Uterus (tissue), 4 donors: Measurements from ENCODE around the gene STX17. TPM values are rescaled to one million over a fixed set of nuclear protein-coding genes. Genes with fewer than 3 reads are reported as not detected.
"Not testable (repeated sequence)": the region's sequence is repeated elsewhere in the genome, so short reads cannot be mapped to it uniquely, and the experiment has no call there.

Source experiments
- DNase-seq, 2 donors: peaks; one replicate each; pipeline ENCODE4 v3.0.0-alpha.2; 2019 to 2020
- H3K27ac ChIP-seq, 2 donors: fragments of 200-600 bp; sonication (generic); 1 replicate in 1 of 2; 2 replicates in 1 of 2; pipeline ENCODE4 v1.5.1; 2016 to 2018
- H3K27me3 ChIP-seq, 2 donors: fragments of 200-600 bp; sonication (generic); one replicate each; pipeline ENCODE4 v1.5.1; 2018 to 2019; ENCODE audit warnings: control low read depth in 1 of 2
- H3K36me3 ChIP-seq, 2 donors: fragments of 200-600 bp; sonication (generic); one replicate each; pipeline ENCODE4 v1.5.1; 2019; ENCODE audit warnings: control low read depth in 1 of 2
- H3K4me1 ChIP-seq, 2 donors: fragments of 200-600 bp; sonication (generic); one replicate each; pipeline ENCODE4 v1.5.1; 2018 to 2019; ENCODE audit warnings: control low read depth in 1 of 2
- H3K4me3 ChIP-seq, 2 donors: fragments of 200-600 bp; sonication (generic); 1 replicate in 1 of 2; 2 replicates in 1 of 2; pipeline ENCODE4 v1.5.1; 2018 to 2019; ENCODE audit warnings: mild to moderate bottlenecking in 1 of 2
- H3K9me3 ChIP-seq, 2 donors: fragments of 200-600 bp; sonication (generic); one replicate each; pipeline ENCODE4 v1.5.1; 2019; ENCODE audit warnings: control low read depth in 1 of 2
- POLR2A ChIP-seq, 2 donors: fragments of 450-650 bp; IDR thresholded peaks; one replicate each; pipeline ENCODE4 v1.6.1; 2016; ENCODE audit warnings: antibody characterized with exemption in 2 of 2, mild to moderate bottlenecking in 1 of 2, moderate library complexity in 1 of 2
- intact Hi-C: fragments of 100-400 bp; cut with DNase I; formaldehyde crosslinking; loops from one replicate; pipeline ENCODE4 v1.15.1; 2023; ENCODE audit warnings: low total_unique reads
- total RNA-seq, 4 donors: library from RNA; depleted of rRNA in 3 of 4; stranded (reverse); fragments of >200 nt in 3 of 4; gene quantifications; one replicate each; pipeline versions ENCODE4 v1.1.0 to v1.2.4, GENCODE V29; 2014 to 2023
- TF ChIP-seq, protein P1 (sequence below), 4 experiments: fragments of 200-600 bp in 2 of 4; fragments of 450-650 bp in 2 of 4; sonication (generic) in 2 of 4; IDR thresholded peaks; one replicate each; pipeline ENCODE4 v1.5.1; 2016 to 2019; ENCODE audit warnings: antibody characterized with exemption in 4 of 4, mild to moderate bottlenecking in 2 of 4, moderate library complexity in 1 of 4
- donor health status: DM: yes; HTN: yes; CAD: no.

STX17 gene
- total RNA-seq, 4 donors from 2014 or later, result 15.0 to 66.4 (median 32.6) TPM

- no peaks in the 10 kb centered on the region for H3K36me3 ChIP-seq
- TF ChIP-seq, protein P1, sequence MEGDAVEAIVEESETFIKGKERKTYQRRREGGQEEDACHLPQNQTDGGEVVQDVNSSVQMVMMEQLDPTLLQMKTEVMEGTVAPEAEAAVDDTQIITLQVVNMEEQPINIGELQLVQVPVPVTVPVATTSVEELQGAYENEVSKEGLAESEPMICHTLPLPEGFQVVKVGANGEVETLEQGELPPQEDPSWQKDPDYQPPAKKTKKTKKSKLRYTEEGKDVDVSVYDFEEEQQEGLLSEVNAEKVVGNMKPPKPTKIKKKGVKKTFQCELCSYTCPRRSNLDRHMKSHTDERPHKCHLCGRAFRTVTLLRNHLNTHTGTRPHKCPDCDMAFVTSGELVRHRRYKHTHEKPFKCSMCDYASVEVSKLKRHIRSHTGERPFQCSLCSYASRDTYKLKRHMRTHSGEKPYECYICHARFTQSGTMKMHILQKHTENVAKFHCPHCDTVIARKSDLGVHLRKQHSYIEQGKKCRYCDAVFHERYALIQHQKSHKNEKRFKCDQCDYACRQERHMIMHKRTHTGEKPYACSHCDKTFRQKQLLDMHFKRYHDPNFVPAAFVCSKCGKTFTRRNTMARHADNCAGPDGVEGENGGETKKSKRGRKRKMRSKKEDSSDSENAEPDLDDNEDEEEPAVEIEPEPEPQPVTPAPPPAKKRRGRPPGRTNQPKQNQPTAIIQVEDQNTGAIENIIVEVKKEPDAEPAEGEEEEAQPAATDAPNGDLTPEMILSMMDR (IDR thresholded peaks at IDR 0.05), result no peak
- TF ChIP-seq POLR2A (IDR thresholded peaks at IDR 0.05), result no peak
- no peak overlapping the region for H3K27ac ChIP-seq
- no peak overlapping the region for H3K4me3 ChIP-seq
- H3K9me3 ChIP-seq, result no peaks in the 10 kb centered on the region
- no peaks in the 10 kb centered on the region for H3K27me3 ChIP-seq
- DNase-seq, result no peak
- H3K4me1 ChIP-seq, result no peaks in the 10 kb centered on the region
- intact Hi-C loops, result no loop called here
Observed at GRCh38 chr9:99980598-99980997, 74.1 kb downstream of the STX17 start.

DNA sequence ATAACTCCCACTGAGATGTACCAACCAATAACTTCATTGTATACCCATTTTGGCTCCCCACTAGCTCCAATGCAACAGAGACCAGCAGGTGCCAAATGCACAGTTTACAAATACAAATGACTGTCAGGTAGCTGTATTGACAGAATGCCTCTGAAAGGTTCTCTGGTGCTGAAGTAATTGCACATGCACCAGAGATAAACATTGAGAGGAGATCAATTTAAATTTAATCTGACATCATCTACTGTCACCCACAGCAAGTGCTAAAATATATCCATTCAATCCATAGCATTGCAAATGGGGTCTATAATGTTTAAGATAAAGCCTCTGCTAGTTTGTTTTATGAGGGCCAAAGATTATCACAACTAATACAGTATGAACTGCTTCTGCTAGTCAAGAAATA, 80.2 kb downstream of the STX17 start:
- no peak overlapping the region for H3K4me3 ChIP-seq
- DNase-seq, result no peak
- no peaks in the 10 kb centered on the region for H3K4me1 ChIP-seq
- H3K36me3 ChIP-seq, result no peaks in the 10 kb centered on the region
- no peak for TF ChIP-seq POLR2A (IDR thresholded peaks at IDR 0.05)
- TF ChIP-seq, protein P1 (IDR thresholded peaks at IDR 0.05), result no peak
- H3K27me3 ChIP-seq, result no peaks in the 10 kb centered on the region
- intact Hi-C loops, result no loop called here
- H3K9me3 ChIP-seq, result no peaks in the 10 kb centered on the region
- H3K27ac ChIP-seq, result no peak overlapping the region

DNA sequence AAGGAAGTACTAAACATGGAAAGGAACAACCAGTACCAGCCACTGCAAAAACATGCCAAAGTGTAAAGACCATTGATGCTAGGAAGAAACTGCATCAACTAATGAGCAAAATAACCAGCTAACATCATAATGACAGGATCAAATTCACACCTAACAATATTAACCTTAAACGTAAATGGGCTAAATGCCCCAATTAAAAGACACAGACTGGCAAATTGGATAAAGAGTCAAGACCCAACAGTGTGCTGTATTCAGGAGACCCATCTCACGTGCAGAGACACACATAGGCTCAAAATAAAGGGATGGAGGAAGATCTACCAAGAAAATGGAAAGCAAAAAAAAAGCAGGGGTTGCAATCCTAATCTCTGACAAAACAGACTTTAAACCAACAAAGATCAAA, 84.1 kb downstream of the STX17 start:
- H3K9me3 ChIP-seq, intact Hi-C loops, DNase-seq, H3K27me3 ChIP-seq, H3K36me3 ChIP-seq, H3K27ac ChIP-seq, H3K4me1 ChIP-seq, H3K4me3 ChIP-seq: not testable (repeated sequence)

- no peaks in the 10 kb centered on the region for H3K9me3 ChIP-seq
- no peak for DNase-seq
- no peaks in the 10 kb centered on the region for H3K27me3 ChIP-seq
- H3K36me3 ChIP-seq, result no peaks in the 10 kb centered on the region
- H3K27ac ChIP-seq, result no peak overlapping the region
- H3K4me1 ChIP-seq, result no peaks in the 10 kb centered on the region
- H3K4me3 ChIP-seq, result no peak overlapping the region
- intact Hi-C loops, result no loop called here
- TF ChIP-seq, protein P1 (IDR thresholded peaks at IDR 0.05), result no peak
- no peak for TF ChIP-seq POLR2A (IDR thresholded peaks at IDR 0.05)
Observed at GRCh38 chr9:99998266-99998665, 91.8 kb downstream of the STX17 start.

DNA sequence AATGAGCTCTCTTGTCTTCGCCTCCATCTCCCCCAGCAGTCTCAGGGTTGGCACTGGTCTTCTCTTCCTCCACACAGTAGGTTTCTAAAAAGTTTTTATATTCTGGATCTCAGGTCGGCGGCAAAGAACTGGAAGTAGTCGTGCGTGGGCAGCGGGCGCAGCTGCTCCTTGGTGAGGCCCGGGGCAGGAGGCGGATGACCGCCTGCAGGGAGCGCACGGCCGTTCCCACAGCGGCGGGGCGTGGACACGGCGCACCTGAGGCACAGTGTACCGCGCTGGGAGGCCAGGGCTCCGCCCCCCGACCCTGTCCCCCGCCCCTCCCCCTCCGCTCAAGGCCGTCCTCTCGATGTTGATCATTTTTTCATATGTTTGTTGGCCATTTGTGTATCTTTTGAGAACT, 92.4 kb downstream of the STX17 start:
- intact Hi-C loops, result no loop called here
- Histone ChIP-seq H3K9me3 (no peaks in the 10 kb centered on the region), H3K27me3 (no peaks in the 10 kb centered on the region), H3K4me3 (no peak overlapping the region), H3K4me1 (no peaks in the 10 kb centered on the region), H3K36me3 (no peaks in the 10 kb centered on the region), H3K27ac (no peak overlapping the region)
- DNase-seq, result no peak
- TF ChIP-seq, protein P1 (IDR thresholded peaks at IDR 0.05), result no peak
- TF ChIP-seq POLR2A (IDR thresholded peaks at IDR 0.05), result no peak

DNA sequence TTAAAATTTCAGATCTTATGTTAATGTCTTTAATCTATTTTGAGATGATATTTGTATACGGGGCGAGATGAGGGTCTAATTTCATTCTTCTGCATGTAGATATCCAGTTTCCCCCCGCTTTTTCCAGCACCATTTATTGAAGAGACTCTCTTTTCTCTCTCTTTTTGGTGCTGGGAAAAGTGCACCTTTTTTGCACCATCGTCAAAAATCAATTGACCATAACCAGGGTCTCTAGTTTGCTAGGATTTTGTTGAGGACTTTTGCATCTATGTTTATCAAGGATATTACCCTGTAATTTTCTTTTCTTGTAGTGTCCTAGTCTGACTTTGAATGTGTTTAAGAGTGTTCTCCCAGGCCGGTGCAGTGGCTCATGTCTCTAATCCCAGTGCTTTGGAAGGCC, 93.3 kb downstream of the STX17 start:
- no peak for DNase-seq
- Histone ChIP-seq H3K4me3 (no peak overlapping the region), H3K36me3 (no peaks in the 10 kb centered on the region), H3K9me3 (no peaks in the 10 kb centered on the region), H3K27me3 (no peaks in the 10 kb centered on the region), H3K4me1 (no peaks in the 10 kb centered on the region), H3K27ac (no peak overlapping the region)
- TF ChIP-seq POLR2A (IDR thresholded peaks at IDR 0.05), result no peak
- TF ChIP-seq, protein P1 (IDR thresholded peaks at IDR 0.05), result no peak
- intact Hi-C loops, result no loop called here
